Bone marrow (tissue), 2 donors: ENCODE results near the gene CAPN6.

Experiments used
- DNase-seq, 2 donors: peaks; one replicate each; lab custom pipeline; 2025; lab: John Stamatoyannopoulos, UW

The CAPN6 gene

DNA sequence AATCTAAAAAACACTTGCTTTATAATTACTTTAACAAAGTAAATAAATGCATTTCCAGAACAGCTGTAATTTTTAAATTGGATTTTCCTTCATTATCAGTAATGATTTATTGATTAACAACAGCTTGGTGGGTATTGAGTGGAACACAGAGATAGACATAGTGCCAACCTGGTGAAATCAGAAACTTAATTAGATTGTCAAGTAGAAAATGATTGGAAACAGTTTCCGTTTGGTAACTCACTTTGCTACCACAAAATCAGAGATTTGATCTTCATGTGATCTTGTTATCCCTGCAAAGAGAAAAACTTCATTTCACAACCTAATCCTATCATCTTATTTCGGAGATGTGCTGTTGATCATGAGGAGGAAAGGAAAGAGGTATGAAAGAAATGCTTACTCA, 70.8 kb downstream of the CAPN6 start:
- DNase-seq = no peak
